Measurements from ENCODE around the gene CTNS.

DNA sequence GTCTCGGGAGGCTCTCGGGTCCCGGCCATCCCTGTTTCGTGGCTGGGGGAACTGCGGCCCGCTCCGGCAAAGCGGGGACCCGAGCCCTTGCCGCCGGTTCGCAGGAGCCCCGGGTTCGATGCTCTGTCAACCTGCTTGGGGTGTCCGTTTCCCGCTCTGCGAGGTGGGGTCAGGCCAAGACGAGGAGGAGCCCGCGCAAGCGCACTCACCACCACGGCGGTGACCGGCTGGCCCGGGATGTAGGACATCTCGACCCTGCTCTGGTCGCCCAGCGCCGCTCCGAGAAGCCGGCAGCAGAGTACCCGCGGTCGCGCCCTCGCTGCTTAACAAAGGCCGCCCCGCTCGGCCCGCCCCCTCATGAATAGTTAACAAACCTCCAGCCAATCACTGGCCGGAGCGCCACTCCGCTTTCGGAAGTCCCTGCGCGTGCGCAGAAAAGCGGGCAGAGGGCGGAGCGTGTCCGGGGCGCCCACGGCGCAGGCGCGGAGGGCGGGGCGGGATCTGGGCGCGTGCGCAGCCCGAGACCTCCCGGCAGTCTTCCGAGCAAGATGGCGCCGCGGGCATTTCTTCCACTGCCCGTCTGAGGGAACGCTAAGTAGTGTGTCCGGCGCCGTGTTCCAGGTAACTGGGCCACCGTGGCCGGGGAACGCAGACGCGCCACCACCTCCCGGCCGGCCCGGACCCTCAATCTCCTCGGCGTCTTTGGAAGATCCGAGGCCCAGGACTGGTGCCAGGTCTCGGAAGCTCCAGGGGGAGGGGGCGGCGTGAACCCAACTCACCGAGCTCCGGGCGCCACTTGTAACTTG lies 31.9 kb downstream of the CTNS start, which contains the start of the genes EMC6 and TAX1BP3:
- TF ChIP-seq, protein P1, sequence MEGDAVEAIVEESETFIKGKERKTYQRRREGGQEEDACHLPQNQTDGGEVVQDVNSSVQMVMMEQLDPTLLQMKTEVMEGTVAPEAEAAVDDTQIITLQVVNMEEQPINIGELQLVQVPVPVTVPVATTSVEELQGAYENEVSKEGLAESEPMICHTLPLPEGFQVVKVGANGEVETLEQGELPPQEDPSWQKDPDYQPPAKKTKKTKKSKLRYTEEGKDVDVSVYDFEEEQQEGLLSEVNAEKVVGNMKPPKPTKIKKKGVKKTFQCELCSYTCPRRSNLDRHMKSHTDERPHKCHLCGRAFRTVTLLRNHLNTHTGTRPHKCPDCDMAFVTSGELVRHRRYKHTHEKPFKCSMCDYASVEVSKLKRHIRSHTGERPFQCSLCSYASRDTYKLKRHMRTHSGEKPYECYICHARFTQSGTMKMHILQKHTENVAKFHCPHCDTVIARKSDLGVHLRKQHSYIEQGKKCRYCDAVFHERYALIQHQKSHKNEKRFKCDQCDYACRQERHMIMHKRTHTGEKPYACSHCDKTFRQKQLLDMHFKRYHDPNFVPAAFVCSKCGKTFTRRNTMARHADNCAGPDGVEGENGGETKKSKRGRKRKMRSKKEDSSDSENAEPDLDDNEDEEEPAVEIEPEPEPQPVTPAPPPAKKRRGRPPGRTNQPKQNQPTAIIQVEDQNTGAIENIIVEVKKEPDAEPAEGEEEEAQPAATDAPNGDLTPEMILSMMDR (IDR thresholded peaks at IDR 0.05): no peak
- TF ChIP-seq POLR2A (IDR thresholded peaks at IDR 0.05): peak in 2 of 4 donors; percentile 74 to 80

All from stomach (tissue), 4 donors.